ENCODE results near the gene BMAL2.

BMAL2 gene

GRCh38 chr12:27382171-27382795 is 49.6 kb downstream of the BMAL2 start:
- no peak for TF ChIP-seq CTCF (IDR thresholded peaks at IDR 0.05; ENCODE audit: low read depth, low read length)
- DNase-seq: no peak
- Histone ChIP-seq H3K9me3 (no peaks in the 10 kb centered on the region), H3K36me3 (no peaks in the 10 kb centered on the region), H3K27me3 (peaks cover 20% of the 10 kb centered on the region), H3K4me3 (ENCODE audit: low read depth, low read length) (no peak overlapping the region), H3K4me1 (no peaks in the 10 kb centered on the region)

Measured in BE2C (cell line).